Measurements from ENCODE around the gene HSD17B13. TPM values are rescaled to one million over a fixed set of nuclear protein-coding genes. Genes with fewer than 3 reads are reported as not detected.

The HSD17B13 gene
- total and polyA plus RNA-seq, 2 of the 4 experiments (the other 2 are of a cell fraction): not detected

- Histone ChIP-seq H3K4ac (ENCODE audit: low read depth, low read length) (no peak overlapping the region), H4K20me1 (ENCODE audit: insufficient read depth, low read length) (no peaks in the 10 kb centered on the region), H3K9me1 (ENCODE audit: insufficient read depth, low read length) (no peaks in the 10 kb centered on the region), H2AK5ac (ENCODE audit: low read depth, low read length) (no peak overlapping the region), H3K18ac (ENCODE audit: low read depth, low read length) (no peak overlapping the region), H2BK5ac (ENCODE audit: low read depth, low read length, poor library complexity, severe bottlenecking) (no peak overlapping the region), H3K14ac (replicated peaks; ENCODE audit: low read depth, low read length) (no peak overlapping the region), H3K27me3 (ENCODE audit: control insufficient read depth, insufficient read depth, low read length) (no peaks in the 10 kb centered on the region), H4K5ac (ENCODE audit: low read depth, low read length) (no peak overlapping the region), H3K79me1 (ENCODE audit: low read depth in 1 of 2, low read length in 2 of 2) (no peaks in the 10 kb centered on the region), H4K91ac (ENCODE audit: insufficient read depth, low read depth, low read length) (no peak overlapping the region), H3K4me3 (ENCODE audit: insufficient read depth, low read depth, low read length) (no peak overlapping the region), H2BK120ac (ENCODE audit: low read depth, low read length) (no peak overlapping the region), H3K9me3 (ENCODE audit: control insufficient read depth, insufficient read depth, low read length) (no peaks in the 10 kb centered on the region), H4K8ac (ENCODE audit: low read depth in 2 of 2, low read length in 2 of 2) (no peak overlapping the region), H2BK20ac (ENCODE audit: low read depth, low read length) (no peak overlapping the region), H2AFZ (replicated peaks; ENCODE audit: low read length, poor library complexity) (no peak overlapping the region), H3K9ac (ENCODE audit: low read depth, low read length) (no peak overlapping the region), H3K4me1 (ENCODE audit: control insufficient read depth, insufficient read depth, low read length) (no peaks in the 10 kb centered on the region), H3K4me2 (ENCODE audit: low read depth, low read length) (no peak overlapping the region), H2AK9ac (replicated peaks; ENCODE audit: low read depth, low read length, poor library complexity) (no peak overlapping the region), H3K36me3 (ENCODE audit: control insufficient read depth, insufficient read depth, low read length) (no peaks in the 10 kb centered on the region), H2BK15ac (ENCODE audit: low read depth, low read length) (no peak overlapping the region), H3K56ac (ENCODE audit: extremely low read depth, insufficient read depth, low read length) (no peak overlapping the region), H3K23ac (ENCODE audit: low read depth, low read length) (no peak overlapping the region), H3K27ac (ENCODE audit: insufficient read depth, low read length) (no peak overlapping the region)
- ChIA-PET POLR2A (ENCODE audit: unreplicated experiment) (no interaction called here), CTCF (no interaction called here)
- in situ Hi-C loops (cut with MboI; ENCODE audit: low sequenced_read_pairs): no loop called here
- dilution Hi-C loops (cut with HindIII; ENCODE audit: low sequenced_read_pairs, unreplicated experiment): no loop called here
- WGBS, 2 experiments (ENCODE audit: extremely low coverage in 2 of 2, insufficient read length in 1 of 2): no CpG with 5 or more reads among the region's 4 CpGs
- ATAC-seq (ENCODE audit: low read depth): no peak
- intact Hi-C loops (cut with micrococcal nuclease): no loop called here
- TF ChIP-seq RAD21 (IDR thresholded peaks at IDR 0.05; ENCODE audit: low read length): no peak
- TF ChIP-seq ELK1 (IDR thresholded peaks at IDR 0.05; ENCODE audit: borderline replicate concordance, low read depth, low read length): no peak
- TF ChIP-seq RFX5 (IDR thresholded peaks at IDR 0.05; ENCODE audit: low read depth, low read length): no peak
- TF ChIP-seq USF2 (IDR thresholded peaks at IDR 0.05; ENCODE audit: low read depth, low read length): no peak
- no peak for TF ChIP-seq RCOR1 (IDR thresholded peaks at IDR 0.05; ENCODE audit: insufficient replicate concordance, low read length)
- no peak for TF ChIP-seq POLR2A (IDR thresholded peaks at IDR 0.05; ENCODE audit: low read depth, low read length)
- no TSS peak for BruUV-seq (replicated peaks)
- DNase-seq: no peak
These were observed 11.9 kb downstream of the HSD17B13 start for GRCh38 chr4:87310691-87311335.

Measured in IMR-90 (cell line).